HG02759 (cell line): ENCODE results near the gene ATP5F1B.
A peak's percentile ranks its signal among the peaks of the same experiment; 100 is the strongest.
"Not testable (repeated sequence)": the region's sequence is repeated elsewhere in the genome, so short reads cannot be mapped to it uniquely, and the experiment has no call there.

Experiments used
- ATAC-seq: cut with Tn5 transposase; IDR thresholded peaks from one replicate; pipeline ENCODE4 v1.9.1; 2021; ENCODE audit warnings: mild to moderate bottlenecking, moderate library complexity; ENCODE audit not compliant: unreplicated experiment

The ATP5F1B gene

GRCh38 chr12:56653781-56654180 is 8.0 kb upstream of the ATP5F1B start:
- ATAC-seq, result not testable (repeated sequence)

- not testable (repeated sequence) for ATAC-seq
These were observed 2.2 kb upstream of the ATP5F1B start for GRCh38 chr12:56648023-56648422.

GRCh38 chr12:56645201-56645716 is 525 bp downstream of the ATP5F1B start:
- ATAC-seq, result no peak

- no peak for ATAC-seq
These were observed 1.1 kb downstream of the ATP5F1B start for GRCh38 chr12:56644654-56645053.

- ATAC-seq, result no peak
These were observed 4.6 kb downstream of the ATP5F1B start for GRCh38 chr12:56641219-56641618.

- no peak for ATAC-seq
These were observed 8.2 kb downstream of the ATP5F1B start for GRCh38 chr12:56637621-56638020.

GRCh38 chr12:56636675-56637540 is 8.9 kb downstream of the ATP5F1B start:
- ATAC-seq, result peak; percentile 58

GRCh38 chr12:56635806-56636674 is 9.7 kb downstream of the ATP5F1B start:
- ATAC-seq, result peak; percentile 52

- no peak for ATAC-seq
These were observed 10.7 kb downstream of the ATP5F1B start for GRCh38 chr12:56634837-56635791.

- ATAC-seq, result no peak
These were observed 11.4 kb downstream of the ATP5F1B start for GRCh38 chr12:56634242-56634836.

- no peak for ATAC-seq
These were observed 12.1 kb downstream of the ATP5F1B start for GRCh38 chr12:56633468-56634241.

GRCh38 chr12:56632701-56633467 is 12.9 kb downstream of the ATP5F1B start:
- no peak for ATAC-seq

GRCh38 chr12:56631790-56632700 is 13.7 kb downstream of the ATP5F1B start:
- ATAC-seq, result peak; percentile 23

GRCh38 chr12:56630180-56630632 is 15.6 kb downstream of the ATP5F1B start, which contains the start of gene BAZ2A:
BAZ2A (minus strand) TSS chr12:56630326; CDS start chr12:56617530, 12,796 bp downstream.
- ATAC-seq, result peak; percentile 65

- ATAC-seq, result peak; percentile 1
These were observed 16.2 kb downstream of the ATP5F1B start for GRCh38 chr12:56629459-56630179.

- ATAC-seq, result peak; percentile 26
These were observed 16.9 kb downstream of the ATP5F1B start for GRCh38 chr12:56628671-56629458.
